ENCODE measurements around the gene COPS6. TPM values are rescaled to one million over a fixed set of nuclear protein-coding genes. Genes with fewer than 3 reads are reported as not detected.

COPS6 gene
- total and polyA plus RNA-seq, 2 donors (not counting 1 experiment from before 2014, with no cell fraction given) = 76.5 to 79.6 TPM

- ATAC-seq (ENCODE audit: low read depth) (peak; percentile 61), DNase-seq (peak; percentile 55)
- peak overlapping the region in 1 of 2 donors; percentile 63 for H3K27ac ChIP-seq (ENCODE audit: low read length in 2 of 2)
- peak overlapping the region; percentile 71 for H2AFZ ChIP-seq (ENCODE audit: insufficient read depth, low read depth, low read length, poor library complexity, severe bottlenecking)
- POLR2A ChIA-PET = interaction anchor here (0.6 to 1.1 kb wide), 4 partner anchors 11 to 62 kb away, joined by 3 to 5 read pairs (median 4); partner anchors contain the start of gene LAMTOR4
- Mint-ChIP-seq H3K9me3 (ENCODE audit: insufficient read depth) (no peaks in the 10 kb centered on the region), H3K27ac (peak overlapping the region; percentile 88), H3K4me3 (peak overlapping the region; percentile 72), H3K27me3 (no peaks in the 10 kb centered on the region), H3K4me1 (peaks cover 18% of the 10 kb centered on the region)
- no peaks in the 10 kb centered on the region for H3K9me3 ChIP-seq (ENCODE audit: control extremely low read depth in 1 of 3, control insufficient read depth in 2 of 3, insufficient read depth in 1 of 3, low read length in 2 of 3)
- peak overlapping the region; percentile 73 for H3K4me2 ChIP-seq (replicated peaks; ENCODE audit: low read depth, low read length, poor library complexity, severe bottlenecking)
- H3K36me3 ChIP-seq (replicated peaks in 1 of 2; ENCODE audit: control extremely low read depth in 1 of 2, control insufficient read depth in 1 of 2, extremely low read depth in 1 of 2, insufficient read depth in 2 of 2, low read length in 1 of 2) = no peaks in the 10 kb centered on the region
- no peak for TF ChIP-seq EZH2 (IDR thresholded peaks at IDR 0.05; ENCODE audit: borderline replicate concordance, insufficient read depth, low read depth, low read length, poor library complexity, severe bottlenecking)
- no peak for TF ChIP-seq CTCF (IDR thresholded peaks at IDR 0.05)
- no peaks in the 10 kb centered on the region for H3K79me2 ChIP-seq (ENCODE audit: control insufficient read depth, insufficient read depth, low read length)
- CTCF ChIA-PET = interaction anchor here (0.5 to 2.9 kb wide), 11 partner anchors 9 to 290 kb away, joined by 3 to 17 read pairs (median 3); partner anchors contain the start of genes LAMTOR4 and ZCWPW1
- 92% methylated on average over 6 of the region's 13 CpGs for WGBS (ENCODE audit: insufficient coverage)
- H3K9ac ChIP-seq (ENCODE audit: low read length) = peak overlapping the region; percentile 48
- H3K4me1 ChIP-seq (ENCODE audit: control insufficient read depth in 2 of 2, insufficient read depth in 2 of 2, low read length in 2 of 2) = peaks cover 10 to 25% of the 10 kb centered on the region in 2 donors
- peak overlapping the region in 2 of 5 experiments; percentile 15 to 20 for H3K4me3 ChIP-seq (ENCODE audit: control extremely low read depth in 1 of 5, extremely low read depth in 1 of 5, insufficient read depth in 1 of 5, low read depth in 2 of 5, low read length in 4 of 5)
- intact Hi-C loops (cut with micrococcal nuclease) = no loop called here
- H4K20me1 ChIP-seq (ENCODE audit: control insufficient read depth, insufficient read depth, low read length, poor library complexity, severe bottlenecking) = no peaks in the 10 kb centered on the region
- H3K27me3 ChIP-seq (replicated peaks in 1 of 4; ENCODE audit: control extremely low read depth in 1 of 4, control insufficient read depth in 3 of 4, insufficient read depth in 4 of 4, low read length in 3 of 4) = no peaks in the 10 kb centered on the region
Measured at GRCh38 chr7:100137851-100138760, 49.3 kb downstream of the COPS6 start.

GRCh38 chr7:100141555-100141949, 52.8 kb downstream of the COPS6 start:
- no peak overlapping the region for H3K27ac ChIP-seq (ENCODE audit: low read length in 2 of 2)
- H3K27me3 ChIP-seq (replicated peaks in 1 of 4; ENCODE audit: control extremely low read depth in 1 of 4, control insufficient read depth in 3 of 4, insufficient read depth in 4 of 4, low read length in 3 of 4) = no peaks in the 10 kb centered on the region
- CTCF ChIA-PET = interaction anchor here (1.6 to 1.7 kb wide), 2 partner anchors 8 to 9 kb away, joined by 4 to 5 read pairs; no protein-coding TSS in a partner anchor
- Mint-ChIP-seq H3K9me3 (ENCODE audit: insufficient read depth) (no peaks in the 10 kb centered on the region), H3K27ac (no peak overlapping the region), H3K27me3 (no peaks in the 10 kb centered on the region), H3K4me3 (no peak overlapping the region), H3K4me1 (peaks cover 18% of the 10 kb centered on the region)
- no peak for DNase-seq
- POLR2A ChIA-PET = no interaction called here
- peaks cover 10 to 25% of the 10 kb centered on the region in 2 donors for H3K4me1 ChIP-seq (ENCODE audit: control insufficient read depth in 2 of 2, insufficient read depth in 2 of 2, low read length in 2 of 2)
- WGBS (ENCODE audit: insufficient coverage) = no CpG with 5 or more reads among the region's 3 CpGs
- H3K4me2 ChIP-seq (replicated peaks; ENCODE audit: low read depth, low read length, poor library complexity, severe bottlenecking) = no peak overlapping the region
- no peaks in the 10 kb centered on the region for H3K79me2 ChIP-seq (ENCODE audit: control insufficient read depth, insufficient read depth, low read length)
- H3K36me3 ChIP-seq (replicated peaks in 1 of 2; ENCODE audit: control extremely low read depth in 1 of 2, control insufficient read depth in 1 of 2, extremely low read depth in 1 of 2, insufficient read depth in 2 of 2, low read length in 1 of 2) = no peaks in the 10 kb centered on the region
- H4K20me1 ChIP-seq (ENCODE audit: control insufficient read depth, insufficient read depth, low read length, poor library complexity, severe bottlenecking) = no peaks in the 10 kb centered on the region
- no peak overlapping the region for H3K9ac ChIP-seq (ENCODE audit: low read length)
- H3K4me3 ChIP-seq (ENCODE audit: control extremely low read depth in 1 of 5, extremely low read depth in 1 of 5, insufficient read depth in 1 of 5, low read depth in 2 of 5, low read length in 4 of 5) = no peak overlapping the region
- no peak for ATAC-seq (ENCODE audit: low read depth)
- H3K9me3 ChIP-seq (ENCODE audit: control extremely low read depth in 1 of 3, control insufficient read depth in 2 of 3, insufficient read depth in 1 of 3, low read length in 2 of 3) = no peaks in the 10 kb centered on the region
- intact Hi-C loops (cut with micrococcal nuclease) = no loop called here
- TF ChIP-seq CTCF (IDR thresholded peaks at IDR 0.05) (no peak), EZH2 (IDR thresholded peaks at IDR 0.05; ENCODE audit: borderline replicate concordance, insufficient read depth, low read depth, low read length, poor library complexity, severe bottlenecking) (no peak)
- H2AFZ ChIP-seq (ENCODE audit: insufficient read depth, low read depth, low read length, poor library complexity, severe bottlenecking) = no peak overlapping the region
